Lung (tissue), 12 donors: ENCODE results near the gene MSH2. TPM values are rescaled to one million over a fixed set of nuclear protein-coding genes. Genes with fewer than 3 reads are reported as not detected.

Experiments
- ATAC-seq: fragments of 200-7000 bp; cut with Tn5 transposase; one replicate; pipeline ENCODE4 v1.9.1; 2020; ENCODE audit warnings: moderate number of reproducible peaks; ENCODE audit not compliant: insufficient read depth, low FRiP score
- DNase-seq, 3 donors: peaks; one replicate each; pipeline ENCODE4 v3.0.0-alpha.2; 2013 to 2017
- H3K27ac ChIP-seq, 2 donors: one replicate each; pipeline ENCODE4 v1.5.1; 2013; ENCODE audit warnings: mild to moderate bottlenecking in 2 of 2, moderate library complexity in 2 of 2, control low read depth in 1 of 2, inconsistent platforms in 1 of 2, low read depth in 1 of 2, low read length in 1 of 2
- H3K27me3 ChIP-seq, 3 donors: one replicate each; pipeline ENCODE4 v1.5.1; 2013; ENCODE audit warnings: low read length in 2 of 3; ENCODE audit not compliant: control insufficient read depth in 3 of 3, insufficient read depth in 3 of 3
- H3K36me3 ChIP-seq, 4 donors: one replicate each; pipeline ENCODE4 v1.5.1; 2013; ENCODE audit warnings: low read length in 4 of 4, mild to moderate bottlenecking in 1 of 4, moderate library complexity in 1 of 4; ENCODE audit not compliant: control insufficient read depth in 4 of 4, insufficient read depth in 4 of 4
- H3K4me1 ChIP-seq, 5 donors: one replicate each; pipeline ENCODE4 v1.5.1; 2013; ENCODE audit warnings: low read length in 5 of 5, mild to moderate bottlenecking in 2 of 5, moderate library complexity in 1 of 5; ENCODE audit not compliant: control insufficient read depth in 5 of 5, insufficient read depth in 5 of 5
- H3K4me3 ChIP-seq: one replicate; pipeline ENCODE4 v1.5.1; 2013; ENCODE audit warnings: mild to moderate bottlenecking, control low read depth, moderate library complexity
- H3K9ac ChIP-seq, 2 donors: one replicate each; pipeline ENCODE4 v1.5.1; 2013; ENCODE audit warnings: low read length in 2 of 2, control low read depth in 1 of 2; ENCODE audit not compliant: insufficient read depth in 1 of 2
- H3K9me3 ChIP-seq, 4 donors: one replicate each; pipeline ENCODE4 v1.5.1; 2013; ENCODE audit warnings: low read length in 3 of 4, mild to moderate bottlenecking in 1 of 4, moderate library complexity in 1 of 4; ENCODE audit not compliant: control insufficient read depth in 4 of 4, insufficient read depth in 3 of 4
- WGBS, 2 donors: extraction: QIAGEN DNeasy Blood & Tissue Kit; methylation state at CpG; one replicate each; pipeline ENCODE4 v1.1.7; 2013; 5-methylcytosine and 5-hydroxymethylcytosine counted together
- polyA plus RNA-seq, 2 donors: library from polyadenylated mRNA; stranded (reverse); fragments of 200-250 nt; gene quantifications; one replicate each; pipeline ENCODE4 v1.2.1, GENCODE V29; 2013
- total RNA-seq, 2 donors: library from RNA; depleted of rRNA in 1 of 2; stranded (reverse); fragments of >200 nt in 1 of 2; gene quantifications; one replicate each; pipeline ENCODE4 v1.2.1, GENCODE V29; 2014 to 2021
- TF ChIP-seq, protein P1 (sequence below): IDR thresholded peaks from 2 replicates; pipeline ENCODE4 v1.5.1; 2012; ENCODE audit warnings: mild to moderate bottlenecking; ENCODE audit errors: control extremely low read depth, extremely low read depth
- donor health status: control.
- donor health status: control.
- donor health status: Bipolar disorder and iron deficiency.
- donor health status: healthy.
- donor health status: DM: yes; HTN: yes; CAD: no.

The MSH2 gene
- total and polyA plus RNA-seq, 4 donors: 6.4 to 44.9 (median 10.5) TPM

DNA sequence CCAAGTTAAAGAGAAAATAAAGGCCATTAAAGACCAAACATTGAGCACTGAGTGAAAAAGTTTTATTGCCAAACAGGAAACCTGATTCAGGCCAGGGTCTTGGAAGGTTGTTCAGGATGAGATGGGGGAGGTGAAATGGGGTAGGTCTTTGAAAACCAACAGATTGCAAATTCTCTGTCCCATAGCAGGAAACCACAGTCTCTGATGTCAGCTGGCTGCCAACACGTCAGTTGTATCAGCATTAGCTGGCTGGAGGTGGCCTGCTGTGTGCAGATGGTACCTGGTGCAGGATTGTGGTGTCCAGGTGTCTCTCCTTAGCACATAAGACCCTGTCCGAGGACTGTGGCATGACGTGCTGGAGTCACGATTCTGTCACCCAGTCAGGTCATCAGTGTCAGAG lies 106.3 kb downstream of the MSH2 start:
- no peak for ATAC-seq
- 66 to 78% methylated on average over 4 of the region's 4 CpGs for WGBS, 2 donors
- H3K4me3 ChIP-seq: no peak overlapping the region
- no peaks in the 10 kb centered on the region for H3K36me3 ChIP-seq
- no peak overlapping the region for H3K9ac ChIP-seq
- no peak overlapping the region for H3K27ac ChIP-seq
- TF ChIP-seq, protein P1, sequence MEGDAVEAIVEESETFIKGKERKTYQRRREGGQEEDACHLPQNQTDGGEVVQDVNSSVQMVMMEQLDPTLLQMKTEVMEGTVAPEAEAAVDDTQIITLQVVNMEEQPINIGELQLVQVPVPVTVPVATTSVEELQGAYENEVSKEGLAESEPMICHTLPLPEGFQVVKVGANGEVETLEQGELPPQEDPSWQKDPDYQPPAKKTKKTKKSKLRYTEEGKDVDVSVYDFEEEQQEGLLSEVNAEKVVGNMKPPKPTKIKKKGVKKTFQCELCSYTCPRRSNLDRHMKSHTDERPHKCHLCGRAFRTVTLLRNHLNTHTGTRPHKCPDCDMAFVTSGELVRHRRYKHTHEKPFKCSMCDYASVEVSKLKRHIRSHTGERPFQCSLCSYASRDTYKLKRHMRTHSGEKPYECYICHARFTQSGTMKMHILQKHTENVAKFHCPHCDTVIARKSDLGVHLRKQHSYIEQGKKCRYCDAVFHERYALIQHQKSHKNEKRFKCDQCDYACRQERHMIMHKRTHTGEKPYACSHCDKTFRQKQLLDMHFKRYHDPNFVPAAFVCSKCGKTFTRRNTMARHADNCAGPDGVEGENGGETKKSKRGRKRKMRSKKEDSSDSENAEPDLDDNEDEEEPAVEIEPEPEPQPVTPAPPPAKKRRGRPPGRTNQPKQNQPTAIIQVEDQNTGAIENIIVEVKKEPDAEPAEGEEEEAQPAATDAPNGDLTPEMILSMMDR: no peak
- peaks cover 0 to 4% (median 0%) of the 10 kb centered on the region in 5 donors for H3K4me1 ChIP-seq
- peaks cover 0 to 14% (median 0%) of the 10 kb centered on the region in 4 donors for H3K9me3 ChIP-seq
- DNase-seq: no peak
- H3K27me3 ChIP-seq: no peaks in the 10 kb centered on the region

DNA sequence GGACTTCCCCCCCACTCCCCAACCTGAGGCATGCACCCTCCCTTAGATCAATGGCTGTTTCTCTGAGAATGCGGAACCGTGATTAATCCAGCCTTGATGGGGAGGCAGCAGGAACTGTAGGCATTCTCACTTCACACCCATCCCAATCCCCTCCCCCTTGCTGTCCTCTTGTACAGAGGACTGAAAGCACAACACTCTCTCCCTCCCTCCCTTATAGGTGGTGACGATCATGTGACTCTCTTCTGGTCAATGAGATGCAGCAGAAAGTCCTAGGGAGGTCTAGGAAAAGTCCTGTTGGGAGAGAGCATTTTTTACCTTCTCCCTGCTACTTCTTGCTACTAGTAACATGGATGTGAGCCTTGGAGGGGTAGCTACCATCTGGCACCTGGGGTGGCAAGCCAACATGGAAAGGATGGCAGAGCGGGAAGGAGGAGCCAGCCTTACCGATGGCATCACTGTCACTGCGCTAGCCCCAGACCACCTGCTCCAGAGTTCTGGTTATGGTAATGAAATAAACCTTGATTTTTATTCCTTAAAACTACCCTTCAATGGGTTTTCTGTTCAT lies 106.9 kb downstream of the MSH2 start:
- WGBS, 2 donors: 95 to 96% methylated on average over 6 of the region's 6 CpGs
- TF ChIP-seq, protein P1: no peak

DNA sequence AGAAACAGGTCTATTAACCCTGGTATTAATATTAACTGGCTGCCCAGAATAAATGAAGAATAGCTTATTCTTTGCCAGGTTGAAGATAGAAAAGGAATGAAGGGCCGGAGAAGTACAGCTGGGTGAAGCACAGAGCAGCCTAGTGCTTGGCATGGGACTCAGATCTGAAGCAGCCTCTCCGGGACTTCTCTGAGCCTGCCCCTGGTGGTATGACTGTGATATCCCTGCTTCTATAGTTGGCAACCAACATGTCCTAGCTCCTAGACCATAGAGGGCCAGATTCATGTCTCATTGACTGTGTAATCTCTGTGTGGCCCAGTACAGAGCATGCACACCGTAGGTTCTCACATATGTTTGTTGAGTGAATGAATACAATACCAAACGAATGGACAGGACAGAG lies 107.8 kb downstream of the MSH2 start:
- 88 to 91% methylated on average over 4 of the region's 4 CpGs for WGBS, 2 donors
- Histone ChIP-seq H3K36me3 (no peaks in the 10 kb centered on the region), H3K4me1 (peaks cover 0 to 4% (median 0%) of the 10 kb centered on the region in 5 donors), H3K27me3 (no peaks in the 10 kb centered on the region), H3K9me3 (peaks cover 0 to 9% (median 0%) of the 10 kb centered on the region in 4 donors), H3K9ac (no peak overlapping the region), H3K4me3 (no peak overlapping the region), H3K27ac (no peak overlapping the region)
- ATAC-seq (no peak), DNase-seq (no peak)
- TF ChIP-seq, protein P1: no peak

More for the DNA sequence above, 106.9 kb downstream of the MSH2 start:
- Histone ChIP-seq H3K36me3 (no peaks in the 10 kb centered on the region), H3K9ac (no peak overlapping the region), H3K27me3 (no peaks in the 10 kb centered on the region), H3K27ac (no peak overlapping the region), H3K4me1 (peaks cover 0 to 4% (median 0%) of the 10 kb centered on the region in 5 donors), H3K9me3 (peaks cover 0 to 9% (median 0%) of the 10 kb centered on the region in 4 donors), H3K4me3 (no peak overlapping the region)
- ATAC-seq (no peak), DNase-seq (no peak)
